Uterus (tissue), 4 donors: ENCODE data around the gene KMT2C. TPM values are rescaled to one million over a fixed set of nuclear protein-coding genes. Genes with fewer than 3 reads are reported as not detected.
"Not testable (repeated sequence)": the region's sequence is repeated elsewhere in the genome, so short reads cannot be mapped to it uniquely, and the experiment has no call there.

ENCODE experiments used
- DNase-seq, 2 donors: peaks; one replicate each; pipeline ENCODE4 v3.0.0-alpha.2; 2019 to 2020
- H3K27ac ChIP-seq, 2 donors: fragments of 200-600 bp; sonication (generic); 1 replicate in 1 of 2; 2 replicates in 1 of 2; pipeline ENCODE4 v1.5.1; 2016 to 2018
- H3K27me3 ChIP-seq, 2 donors: fragments of 200-600 bp; sonication (generic); one replicate each; pipeline ENCODE4 v1.5.1; 2018 to 2019; ENCODE audit warnings: control low read depth in 1 of 2
- H3K36me3 ChIP-seq, 2 donors: fragments of 200-600 bp; sonication (generic); one replicate each; pipeline ENCODE4 v1.5.1; 2019; ENCODE audit warnings: control low read depth in 1 of 2
- H3K4me1 ChIP-seq, 2 donors: fragments of 200-600 bp; sonication (generic); one replicate each; pipeline ENCODE4 v1.5.1; 2018 to 2019; ENCODE audit warnings: control low read depth in 1 of 2
- H3K4me3 ChIP-seq, 2 donors: fragments of 200-600 bp; sonication (generic); 1 replicate in 1 of 2; 2 replicates in 1 of 2; pipeline ENCODE4 v1.5.1; 2018 to 2019; ENCODE audit warnings: mild to moderate bottlenecking in 1 of 2
- H3K9me3 ChIP-seq, 2 donors: fragments of 200-600 bp; sonication (generic); one replicate each; pipeline ENCODE4 v1.5.1; 2019; ENCODE audit warnings: control low read depth in 1 of 2
- POLR2A ChIP-seq, 2 donors: fragments of 450-650 bp; IDR thresholded peaks; one replicate each; pipeline ENCODE4 v1.6.1; 2016; ENCODE audit warnings: antibody characterized with exemption in 2 of 2, mild to moderate bottlenecking in 1 of 2, moderate library complexity in 1 of 2
- intact Hi-C: fragments of 100-400 bp; cut with DNase I; formaldehyde crosslinking; loops from one replicate; pipeline ENCODE4 v1.15.1; 2023; ENCODE audit warnings: low total_unique reads
- total RNA-seq, 4 donors: library from RNA; depleted of rRNA in 3 of 4; stranded (reverse); fragments of >200 nt in 3 of 4; gene quantifications; one replicate each; pipeline versions ENCODE4 v1.1.0 to v1.2.4, GENCODE V29; 2014 to 2023
- TF ChIP-seq, protein P1 (sequence below), 4 experiments: fragments of 200-600 bp in 2 of 4; fragments of 450-650 bp in 2 of 4; sonication (generic) in 2 of 4; IDR thresholded peaks; one replicate each; pipeline ENCODE4 v1.5.1; 2016 to 2019; ENCODE audit warnings: antibody characterized with exemption in 4 of 4, mild to moderate bottlenecking in 2 of 4, moderate library complexity in 1 of 4
- donor health status: DM: yes; HTN: yes; CAD: no.

KMT2C gene
- total RNA-seq, 4 donors from 2014 or later: 30.5 to 177 (median 90.0) TPM

DNA sequence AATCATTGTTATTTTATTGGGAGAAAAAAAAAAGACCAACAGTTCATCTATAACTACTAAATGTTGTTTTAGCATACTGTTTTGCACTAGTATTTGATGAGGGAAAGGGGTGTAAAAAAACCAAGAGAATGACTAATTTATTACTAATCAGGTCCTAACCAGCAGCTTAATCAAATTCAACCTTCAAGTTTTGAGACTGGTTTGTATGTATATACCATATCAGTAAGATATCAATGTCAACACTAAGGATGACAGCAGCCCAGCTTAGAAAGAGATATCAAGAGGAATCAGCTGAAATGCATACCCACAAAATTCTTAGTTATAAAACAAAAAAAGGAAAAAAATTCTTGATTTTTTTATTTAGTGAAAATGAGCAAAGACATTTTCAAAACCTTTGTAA, 122.6 kb downstream of the KMT2C start:
- no peak for TF ChIP-seq POLR2A (IDR thresholded peaks at IDR 0.05)
- TF ChIP-seq, protein P1, sequence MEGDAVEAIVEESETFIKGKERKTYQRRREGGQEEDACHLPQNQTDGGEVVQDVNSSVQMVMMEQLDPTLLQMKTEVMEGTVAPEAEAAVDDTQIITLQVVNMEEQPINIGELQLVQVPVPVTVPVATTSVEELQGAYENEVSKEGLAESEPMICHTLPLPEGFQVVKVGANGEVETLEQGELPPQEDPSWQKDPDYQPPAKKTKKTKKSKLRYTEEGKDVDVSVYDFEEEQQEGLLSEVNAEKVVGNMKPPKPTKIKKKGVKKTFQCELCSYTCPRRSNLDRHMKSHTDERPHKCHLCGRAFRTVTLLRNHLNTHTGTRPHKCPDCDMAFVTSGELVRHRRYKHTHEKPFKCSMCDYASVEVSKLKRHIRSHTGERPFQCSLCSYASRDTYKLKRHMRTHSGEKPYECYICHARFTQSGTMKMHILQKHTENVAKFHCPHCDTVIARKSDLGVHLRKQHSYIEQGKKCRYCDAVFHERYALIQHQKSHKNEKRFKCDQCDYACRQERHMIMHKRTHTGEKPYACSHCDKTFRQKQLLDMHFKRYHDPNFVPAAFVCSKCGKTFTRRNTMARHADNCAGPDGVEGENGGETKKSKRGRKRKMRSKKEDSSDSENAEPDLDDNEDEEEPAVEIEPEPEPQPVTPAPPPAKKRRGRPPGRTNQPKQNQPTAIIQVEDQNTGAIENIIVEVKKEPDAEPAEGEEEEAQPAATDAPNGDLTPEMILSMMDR (IDR thresholded peaks at IDR 0.05): no peak
- H3K4me3 ChIP-seq: no peak overlapping the region
- intact Hi-C loops: no loop called here
- peak overlapping the region in 1 of 2 donors; percentile 22 for H3K27ac ChIP-seq
- no peaks in the 10 kb centered on the region for H3K9me3 ChIP-seq
- H3K4me1 ChIP-seq: peaks cover 0 to 8% of the 10 kb centered on the region in 2 donors
- DNase-seq: no peak
- H3K27me3 ChIP-seq: no peaks in the 10 kb centered on the region
- H3K36me3 ChIP-seq: no peaks in the 10 kb centered on the region

DNA sequence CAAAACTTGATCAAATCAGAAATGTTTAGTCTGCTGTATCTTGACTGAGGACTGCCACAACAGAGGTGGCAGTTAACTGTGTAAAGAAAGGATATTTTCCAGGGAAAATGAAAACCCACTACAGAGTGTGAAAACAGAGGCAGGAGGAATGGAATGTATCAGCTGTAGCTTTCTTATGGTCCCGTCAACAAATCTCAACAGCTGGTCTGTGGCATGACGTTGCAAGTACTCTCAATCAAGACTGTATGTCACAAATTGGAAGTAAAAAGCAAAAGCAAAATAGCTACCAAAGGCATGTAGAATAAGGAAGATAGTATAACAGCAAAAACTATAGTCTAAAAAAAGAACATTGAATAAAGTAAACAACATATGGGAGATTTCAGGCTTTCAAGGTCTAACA, 123.5 kb downstream of the KMT2C start:
- no peak for DNase-seq
- H3K36me3 ChIP-seq: no peaks in the 10 kb centered on the region
- peaks cover 0 to 8% of the 10 kb centered on the region in 2 donors for H3K4me1 ChIP-seq
- TF ChIP-seq, protein P1 (IDR thresholded peaks at IDR 0.05): no peak
- TF ChIP-seq POLR2A (IDR thresholded peaks at IDR 0.05): no peak
- intact Hi-C loops: no loop called here
- H3K4me3 ChIP-seq: no peak overlapping the region
- no peak overlapping the region for H3K27ac ChIP-seq
- H3K9me3 ChIP-seq: no peaks in the 10 kb centered on the region
- no peaks in the 10 kb centered on the region for H3K27me3 ChIP-seq

DNA sequence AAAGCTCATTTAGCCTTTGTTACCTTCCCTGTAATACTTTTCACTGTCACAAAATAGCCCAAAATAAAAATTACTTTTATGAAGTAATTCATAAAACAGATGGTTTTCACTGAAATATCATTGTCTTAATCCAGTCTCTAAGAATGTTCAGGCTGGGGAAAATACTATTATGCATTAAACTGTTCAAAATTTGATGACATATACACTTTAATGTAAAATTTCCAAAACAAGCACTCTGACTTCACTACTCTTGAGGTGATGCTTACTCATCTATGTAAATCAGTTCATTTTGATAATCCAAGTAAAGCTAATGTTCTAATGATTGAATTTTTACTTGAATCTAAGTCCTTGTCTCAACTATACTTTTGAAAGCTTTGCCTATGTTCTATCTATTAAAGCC, 127.9 kb downstream of the KMT2C start:
- Histone ChIP-seq H3K4me1 (peaks cover 0 to 4% of the 10 kb centered on the region in 2 donors), H3K27ac (no peak overlapping the region), H3K36me3 (no peaks in the 10 kb centered on the region), H3K27me3 (no peaks in the 10 kb centered on the region), H3K4me3 (no peak overlapping the region), H3K9me3 (no peaks in the 10 kb centered on the region)
- intact Hi-C loops: no loop called here
- TF ChIP-seq, protein P1 (IDR thresholded peaks at IDR 0.05): no peak
- TF ChIP-seq POLR2A (IDR thresholded peaks at IDR 0.05): no peak
- DNase-seq: no peak

DNA sequence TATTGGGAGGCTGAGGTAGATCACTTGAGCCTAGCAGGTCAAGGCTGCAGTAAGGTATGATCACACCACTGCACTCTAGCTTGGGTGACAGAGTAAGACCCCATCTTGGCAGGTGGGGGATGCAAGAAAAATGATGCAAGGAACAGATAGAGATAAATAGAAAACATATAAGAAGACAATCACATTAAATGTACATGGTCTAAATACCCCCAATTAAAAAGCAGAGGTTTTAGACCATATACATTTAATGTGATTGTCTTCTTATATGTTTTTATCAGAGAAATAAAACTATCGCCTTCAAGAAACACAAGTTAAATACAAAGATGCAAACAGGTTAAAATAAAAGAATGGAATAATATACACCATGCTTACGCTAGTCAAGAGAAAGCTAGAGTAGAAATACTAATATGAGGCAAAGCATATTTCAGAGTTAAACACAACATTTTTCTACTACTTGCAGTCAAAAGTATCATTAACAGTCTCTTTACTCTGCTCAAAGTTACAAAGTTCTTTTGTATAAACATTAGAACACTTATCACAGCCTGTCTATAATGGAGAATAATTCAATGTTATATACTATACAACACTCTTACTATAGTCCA, 136.2 kb downstream of the KMT2C start:
- not testable (repeated sequence) for H3K4me1 ChIP-seq

DNA sequence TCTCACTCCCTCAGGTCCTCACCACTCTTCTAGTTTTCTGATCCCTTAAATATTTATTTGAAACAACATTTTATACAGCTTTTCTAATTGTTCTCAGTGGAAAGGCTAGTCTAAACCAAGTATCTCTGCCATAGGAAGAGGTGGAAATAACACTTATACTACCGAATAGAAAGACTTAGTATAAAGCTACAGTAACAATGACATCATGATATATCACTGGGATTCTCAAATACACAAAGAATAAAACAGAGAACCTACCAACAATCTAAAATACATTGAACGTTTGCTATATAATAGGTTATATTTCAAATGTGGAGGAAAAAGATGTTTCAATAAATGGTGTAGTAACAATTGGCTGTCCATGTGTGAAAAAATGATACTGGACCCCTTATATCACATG, 142.9 kb downstream of the KMT2C start:
- Histone ChIP-seq H3K4me1 (peaks cover 0 to 8% of the 10 kb centered on the region in 2 donors), H3K9me3 (peaks cover 0 to 7% of the 10 kb centered on the region in 2 donors), H3K36me3 (no peaks in the 10 kb centered on the region), H3K27ac (no peak overlapping the region), H3K4me3 (no peak overlapping the region), H3K27me3 (no peaks in the 10 kb centered on the region)
- intact Hi-C loops: no loop called here
- TF ChIP-seq POLR2A (IDR thresholded peaks at IDR 0.05): no peak
- TF ChIP-seq, protein P1 (IDR thresholded peaks at IDR 0.05): no peak
- no peak for DNase-seq

More for the DNA sequence above, 136.2 kb downstream of the KMT2C start:
- H3K27me3 ChIP-seq, H3K27ac ChIP-seq, DNase-seq, H3K36me3 ChIP-seq, H3K9me3 ChIP-seq, H3K4me3 ChIP-seq, intact Hi-C loops: not testable (repeated sequence)

DNA sequence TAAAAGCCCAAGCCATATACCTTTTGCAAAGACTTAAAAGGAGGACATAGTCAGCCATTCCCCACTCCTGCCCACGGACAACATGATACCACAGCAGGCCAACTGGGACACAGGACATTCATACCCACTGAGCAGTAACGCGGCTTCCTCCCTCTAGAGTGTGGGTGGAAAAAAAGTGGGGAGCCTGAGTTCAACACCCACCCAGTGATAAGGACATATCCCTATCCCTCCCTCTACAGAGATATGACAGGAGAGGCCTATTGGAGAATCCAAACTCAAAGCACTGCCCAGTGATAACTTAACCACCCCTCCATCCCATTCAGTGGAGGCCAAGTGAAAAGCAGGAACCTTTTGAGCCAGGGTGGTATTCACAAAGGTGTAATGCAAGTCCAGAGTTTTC, 148.8 kb downstream of the KMT2C start:
- H3K9me3 ChIP-seq, H3K27ac ChIP-seq, H3K27me3 ChIP-seq, DNase-seq, H3K4me1 ChIP-seq, H3K36me3 ChIP-seq, H3K4me3 ChIP-seq, intact Hi-C loops: not testable (repeated sequence)

DNA sequence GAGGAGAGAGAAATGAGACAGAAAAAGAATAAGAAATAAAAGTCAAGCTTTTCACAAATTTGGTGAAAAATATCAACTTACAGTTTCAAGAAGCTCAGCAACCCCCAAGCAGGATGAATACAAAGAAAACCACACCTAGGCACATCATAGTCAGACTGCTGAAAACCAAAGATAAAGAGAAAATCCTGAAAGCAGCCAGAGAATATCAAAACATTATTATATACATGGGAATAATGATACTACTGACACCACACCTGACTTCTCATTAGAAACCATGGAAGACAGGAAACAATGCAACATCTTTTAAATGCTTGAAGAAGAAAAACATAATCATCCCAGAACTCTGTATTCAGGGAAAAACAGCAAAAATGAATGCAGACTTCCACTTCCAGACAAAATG, 149.6 kb downstream of the KMT2C start:
- H3K9me3 ChIP-seq, H3K36me3 ChIP-seq, H3K4me1 ChIP-seq, H3K27me3 ChIP-seq, H3K4me3 ChIP-seq, H3K27ac ChIP-seq, DNase-seq, intact Hi-C loops: not testable (repeated sequence)

DNA sequence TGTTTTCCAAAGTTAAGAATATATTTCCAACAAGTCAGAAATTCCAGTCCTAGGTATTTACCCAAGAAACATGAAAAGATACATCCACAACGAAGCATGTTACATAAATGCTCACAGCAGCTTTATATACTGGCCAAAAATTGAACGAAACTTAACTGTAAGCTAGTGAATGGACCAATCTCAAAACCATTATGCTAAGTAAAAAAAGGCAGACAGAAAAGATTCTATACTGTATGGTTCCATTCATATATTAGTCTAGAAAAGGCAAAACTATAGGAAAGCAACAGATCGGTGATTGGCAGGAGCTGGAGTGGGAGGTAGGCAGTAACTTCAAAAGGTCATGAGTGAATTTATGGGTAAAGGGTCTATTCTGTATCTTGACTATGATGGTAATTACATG, 150.8 kb downstream of the KMT2C start:
- intact Hi-C loops: not testable (repeated sequence)

DNA sequence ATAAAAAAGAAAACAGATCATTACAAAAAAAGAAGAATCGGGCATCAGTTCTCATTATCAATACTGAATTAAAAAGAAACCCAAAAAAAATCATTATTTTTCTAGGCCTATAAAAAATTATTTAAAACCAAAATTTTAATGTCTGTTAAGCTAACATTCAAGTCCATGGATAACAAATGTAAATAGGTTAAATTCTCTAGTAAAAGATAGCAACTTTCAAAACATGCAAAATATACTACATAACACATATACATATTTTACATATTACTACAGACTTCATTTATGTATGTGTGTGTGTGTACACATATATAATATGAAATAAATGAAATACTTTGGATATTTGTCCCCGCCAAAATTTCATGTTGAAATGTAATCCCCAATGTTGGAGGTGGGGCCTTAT, 158.1 kb downstream of the KMT2C start:
- DNase-seq, intact Hi-C loops: not testable (repeated sequence)

More for the DNA sequence above, 150.8 kb downstream of the KMT2C start:
- not testable (repeated sequence) for H3K4me1 ChIP-seq, H3K4me3 ChIP-seq, H3K27ac ChIP-seq, H3K9me3 ChIP-seq, DNase-seq, H3K36me3 ChIP-seq, H3K27me3 ChIP-seq

More for the DNA sequence above, 158.1 kb downstream of the KMT2C start:
- not testable (repeated sequence) for H3K36me3 ChIP-seq, H3K9me3 ChIP-seq, H3K4me1 ChIP-seq, H3K27me3 ChIP-seq, H3K27ac ChIP-seq, H3K4me3 ChIP-seq
